HepG2 (cell line): Measurements from ENCODE around the gene JAZF1.

Experiments
- POLR2AphosphoS5 ChIP-seq: IDR thresholded peaks from 2 replicates; pipeline ENCODE4 v1.6.1; 2012; ENCODE audit warnings: low read depth, low read length
- SP4 ChIP-seq: sonication (generic); formaldehyde crosslinking; IDR thresholded peaks from 2 replicates; pipeline ENCODE4 v1.8.1; 2023; ENCODE audit warnings: mild to moderate bottlenecking, missing genetic modification reagents

- TF ChIP-seq SP4 (no peak), POLR2AphosphoS5 (no peak)
These were observed 221.6 kb downstream of the JAZF1 start for GRCh38 chr7:27958933-27959548.
